Hematopoietic multipotent progenitor cell treated with erythropoietin and hydrocortisone succinate and interleukin-3 and kit ligand, for 17 days (in vitro differentiated cells): ENCODE data around the gene ISLR.
"Not testable (repeated sequence)": the region's sequence is repeated elsewhere in the genome, so short reads cannot be mapped to it uniquely, and the experiment has no call there.

Experiments
- DNase-seq: peaks from one replicate; pipeline ENCODE4 v3.0.0-alpha.2; 2015; ENCODE audit warnings: low spot score

ISLR gene

GRCh38 chr15:74137537-74137894 is 36.0 kb upstream of the ISLR start:
- no peak for DNase-seq

GRCh38 chr15:74138642-74139041 is 34.9 kb upstream of the ISLR start:
- no peak for DNase-seq

- no peak for DNase-seq
Measured at GRCh38 chr15:74141591-74141990, 31.9 kb upstream of the ISLR start.

GRCh38 chr15:74144153-74144775 is 29.2 kb upstream of the ISLR start:
- no peak for DNase-seq

GRCh38 chr15:74146277-74146800 is 27.2 kb upstream of the ISLR start:
- DNase-seq: no peak

GRCh38 chr15:74147051-74147450 is 26.5 kb upstream of the ISLR start:
- DNase-seq: no peak

- no peak for DNase-seq
Measured at GRCh38 chr15:74155766-74156417, 17.6 kb upstream of the ISLR start.

GRCh38 chr15:74156678-74157411 is 16.7 kb upstream of the ISLR start:
- no peak for DNase-seq

GRCh38 chr15:74157868-74158827 is 15.4 kb upstream of the ISLR start:
- no peak for DNase-seq

GRCh38 chr15:74158855-74159650 is 14.5 kb upstream of the ISLR start:
- DNase-seq: no peak

- no peak for DNase-seq
Measured at GRCh38 chr15:74159773-74160172, 13.7 kb upstream of the ISLR start.

GRCh38 chr15:74160390-74160789 is 13.1 kb upstream of the ISLR start:
- not testable (repeated sequence) for DNase-seq

- not testable (repeated sequence) for DNase-seq
Measured at GRCh38 chr15:74162195-74162536, 11.3 kb upstream of the ISLR start.

GRCh38 chr15:74165461-74165860 is 8.0 kb upstream of the ISLR start:
- no peak for DNase-seq

- no peak for DNase-seq
Measured at GRCh38 chr15:74167891-74168331, 5.6 kb upstream of the ISLR start.

GRCh38 chr15:74168711-74169126 is 4.8 kb upstream of the ISLR start:
- no peak for DNase-seq

GRCh38 chr15:74170071-74170844 is 3.3 kb upstream of the ISLR start:
- no peak for DNase-seq

GRCh38 chr15:74170875-74171578 is 2.5 kb upstream of the ISLR start:
- DNase-seq: no peak

- DNase-seq: no peak
Measured at GRCh38 chr15:74171965-74172541, 1.5 kb upstream of the ISLR start.
